CD14-positive monocyte (primary cell): ENCODE results near the gene RMI2. TPM values are rescaled to one million over a fixed set of nuclear protein-coding genes. Genes with fewer than 3 reads are reported as not detected.

ENCODE experiments used
- DNase-seq, 3 donors: peaks; one replicate each; pipeline ENCODE4 v3.0.0-alpha.2; 2011 to 2022
- H2AFZ ChIP-seq: 2 replicates; pipeline ENCODE4 v1.6.0; 2012; ENCODE audit warnings: mild to moderate bottlenecking, low read depth, low read length, inconsistent platforms; ENCODE audit not compliant: insufficient read depth, poor library complexity, severe bottlenecking
- H3K27ac ChIP-seq, 2 donors: 1 replicate in 1 of 2; 2 replicates in 1 of 2; pipeline ENCODE4 v1.5.1; 2012 to 2013; ENCODE audit warnings: low read length in 2 of 2, control low read depth in 1 of 2, inconsistent platforms in 1 of 2, low read depth in 1 of 2, mild to moderate bottlenecking in 1 of 2
- H3K27me3 ChIP-seq, 2 donors: one replicate each; pipeline versions ENCODE4 v1.6.0 to v1.6.1; 2011 to 2013; ENCODE audit warnings: low read length in 2 of 2; ENCODE audit not compliant: control insufficient read depth in 2 of 2, insufficient read depth in 2 of 2
- H3K36me3 ChIP-seq, 2 donors: replicated peaks in 1 of 2; 1 replicate in 1 of 2; 2 replicates in 1 of 2; pipeline versions ENCODE4 v1.5.1 to v1.6.1; 2012 to 2013; ENCODE audit warnings: low read length in 2 of 2, control low read depth in 1 of 2, inconsistent platforms in 1 of 2, mild to moderate bottlenecking in 1 of 2; ENCODE audit not compliant: insufficient read depth in 2 of 2, control insufficient read depth in 1 of 2
- H3K4me1 ChIP-seq, 2 donors: 1 replicate in 1 of 2; 2 replicates in 1 of 2; pipeline versions ENCODE4 v1.5.1 to v1.6.1; 2012 to 2013; ENCODE audit warnings: low read length in 2 of 2, control low read depth in 1 of 2, inconsistent platforms in 1 of 2, mild to moderate bottlenecking in 1 of 2, moderate library complexity in 1 of 2; ENCODE audit not compliant: insufficient read depth in 2 of 2, control insufficient read depth in 1 of 2
- H3K4me2 ChIP-seq: replicated peaks from 2 replicates; pipeline ENCODE3; 2012; ENCODE audit warnings: low read length, moderate library complexity, mild to moderate bottlenecking; ENCODE audit not compliant: poor library complexity, severe bottlenecking; ENCODE audit errors: extremely low read depth
- H3K4me3 ChIP-seq, 3 experiments: fragments of 200-600 bp in 1 of 3; sonication (generic) in 1 of 3; replicated peaks in 1 of 3; 1 replicate in 2 of 3; 2 replicates in 1 of 3; pipeline ENCODE4 v1.5.1; 2011 to 2013; ENCODE audit warnings: low read length in 3 of 3, mild to moderate bottlenecking in 3 of 3, control low read depth in 2 of 3, low read depth in 2 of 3, inconsistent platforms in 1 of 3, moderate library complexity in 1 of 3
- H3K79me2 ChIP-seq: 2 replicates; pipeline ENCODE4 v1.6.0; 2012; ENCODE audit warnings: mild to moderate bottlenecking, control low read depth, inconsistent platforms, low read length, moderate library complexity; ENCODE audit not compliant: insufficient read depth
- H3K9ac ChIP-seq: 2 replicates; pipeline ENCODE4 v1.6.0; 2017; ENCODE audit warnings: low read length, mild to moderate bottlenecking; ENCODE audit not compliant: insufficient read depth, poor library complexity, severe bottlenecking
- H3K9me3 ChIP-seq, 2 donors: replicated peaks in 1 of 2; 1 replicate in 1 of 2; 2 replicates in 1 of 2; pipeline versions ENCODE4 v1.5.1 to v1.6.1; 2012 to 2013; ENCODE audit warnings: low read length in 2 of 2, control low read depth in 1 of 2; ENCODE audit not compliant: control insufficient read depth in 1 of 2, insufficient read depth in 1 of 2
- H4K20me1 ChIP-seq: 2 replicates; pipeline ENCODE4 v1.6.0; 2012; ENCODE audit warnings: mild to moderate bottlenecking, low read length, control low read depth, moderate library complexity; ENCODE audit not compliant: insufficient read depth
- H3K27ac Mint-ChIP-seq, 7 donors: one replicate each; pipeline ENCODE4 v1.8.0; 2020; ENCODE audit warnings: mild to moderate bottlenecking in 7 of 7, mixed read lengths in 7 of 7, moderate library complexity in 6 of 7, inconsistent platforms in 2 of 7
- H3K27me3 Mint-ChIP-seq, 3 donors: one replicate each; pipeline ENCODE4 v1.8.0; 2021 to 2022; ENCODE audit warnings: low read depth in 3 of 3, mild to moderate bottlenecking in 3 of 3, mixed read lengths in 3 of 3, moderate library complexity in 3 of 3, inconsistent platforms in 1 of 3
- H3K36me3 Mint-ChIP-seq, 2 donors: one replicate each; pipeline ENCODE4 v1.8.0; 2020; ENCODE audit warnings: mixed read lengths in 2 of 2, inconsistent platforms in 1 of 2, mild to moderate bottlenecking in 1 of 2
- H3K4me1 Mint-ChIP-seq: one replicate; pipeline ENCODE4 v1.8.0; 2020; ENCODE audit warnings: mild to moderate bottlenecking, mixed read lengths
- H3K4me3 Mint-ChIP-seq, 2 donors: one replicate each; pipeline ENCODE4 v1.8.0; 2020; ENCODE audit warnings: mild to moderate bottlenecking in 2 of 2, mixed read lengths in 2 of 2, moderate library complexity in 1 of 2
- H3K9me3 Mint-ChIP-seq, 7 donors: one replicate each; pipeline ENCODE4 v1.8.0; 2020 to 2022; ENCODE audit warnings: mixed read lengths in 7 of 7, mild to moderate bottlenecking in 6 of 7, moderate library complexity in 6 of 7, inconsistent platforms in 2 of 7
- CTCF ChIP-seq: fragments of 200-600 bp; IDR thresholded peaks from one replicate; pipeline ENCODE4 v1.8.0; 2022; ENCODE audit warnings: antibody characterized with exemption, mild to moderate bottlenecking
- WGBS: methylation state at CpG from one replicate; pipeline ENCODE4 v1.1.5; 2013; ENCODE audit warnings: missing lambda C conversion rate; ENCODE audit not compliant: insufficient coverage; 5-methylcytosine and 5-hydroxymethylcytosine counted together
- intact Hi-C, 2 donors: fragments of 100-400 bp; cut with micrococcal nuclease; formaldehyde crosslinking; loops; one replicate each; pipeline versions ENCODE4 v1.15.0 to v1.15.1; 2023
- polyA plus RNA-seq, 3 donors: library from polyadenylated mRNA; depleted of rRNA in 1 of 3; unstranded in 2 of 3; stranded (reverse) in 1 of 3; fragments of 300-500 nt in 2 of 3; fragments of >200 nt in 1 of 3; fragmentation: Illumina TruSeq in 2 of 3; gene quantifications; 1 replicate in 2 of 3; 2 replicates in 1 of 3; pipeline ENCODE4 v1.2.3, GENCODE V29; 2012 to 2021

The RMI2 gene
- polyA plus RNA-seq, 3 donors, result 0.17 to 0.24 (median 0.23) TPM

- no peak for TF ChIP-seq CTCF
- Histone ChIP-seq H3K4me1 (peaks cover 42 to 50% of the 10 kb centered on the region in 2 donors), H3K27ac (no peak overlapping the region), H3K9me3 (no peaks in the 10 kb centered on the region), H2AFZ (no peak overlapping the region), H3K9ac (no peak overlapping the region), H3K4me2 (no peak overlapping the region), H4K20me1 (no peaks in the 10 kb centered on the region), H3K79me2 (no peaks in the 10 kb centered on the region), H3K4me3 (no peak overlapping the region), H3K27me3 (peaks cover 0 to 7% of the 10 kb centered on the region in 2 donors), H3K36me3 (no peaks in the 10 kb centered on the region)
- intact Hi-C loops, result loop anchor here in 1 of 2 donors (5.0 kb wide), 1 partner anchor 33 kb away; no protein-coding TSS in a partner anchor
- WGBS, result no CpG with 5 or more reads among the region's 3 CpGs
- peaks cover 30 to 61% (median 30%) of the 10 kb centered on the region in 3 donors for H3K27me3 Mint-ChIP-seq
- peaks cover 51% of the 10 kb centered on the region for H3K4me1 Mint-ChIP-seq
- H3K36me3 Mint-ChIP-seq, result peaks cover 5 to 13% of the 10 kb centered on the region in 2 donors
- DNase-seq, result no peak
- H3K27ac Mint-ChIP-seq, result no peak overlapping the region
- H3K9me3 Mint-ChIP-seq, result peaks cover 0 to 15% (median 3%) of the 10 kb centered on the region in 7 donors
- peak overlapping the region in 1 of 2 donors; percentile 35 for H3K4me3 Mint-ChIP-seq
Observed at GRCh38 chr16:11329891-11330290, 15.4 kb upstream of the RMI2 start.

- Histone ChIP-seq H3K27me3 (peaks cover 0 to 7% of the 10 kb centered on the region in 2 donors), H3K4me1 (peaks cover 35 to 43% of the 10 kb centered on the region in 2 donors), H3K27ac (no peak overlapping the region), H3K4me3 (no peak overlapping the region), H3K9me3 (no peaks in the 10 kb centered on the region), H3K9ac (no peak overlapping the region), H2AFZ (no peak overlapping the region), H3K36me3 (no peaks in the 10 kb centered on the region), H4K20me1 (no peaks in the 10 kb centered on the region), H3K79me2 (no peaks in the 10 kb centered on the region), H3K4me2 (no peak overlapping the region)
- peaks cover 43% of the 10 kb centered on the region for H3K4me1 Mint-ChIP-seq
- H3K27me3 Mint-ChIP-seq, result peaks cover 30 to 56% (median 30%) of the 10 kb centered on the region in 3 donors
- H3K4me3 Mint-ChIP-seq, result peak overlapping the region in 1 of 2 donors; percentile 30
- intact Hi-C loops, result loop anchor here in 1 of 2 donors (5.0 kb wide), 1 partner anchor 33 kb away; no protein-coding TSS in a partner anchor
- H3K27ac Mint-ChIP-seq, result no peak overlapping the region
- no peak for TF ChIP-seq CTCF
- peaks cover 5 to 7% of the 10 kb centered on the region in 2 donors for H3K36me3 Mint-ChIP-seq
- H3K9me3 Mint-ChIP-seq, result peaks cover 0 to 15% (median 3%) of the 10 kb centered on the region in 7 donors
- DNase-seq, result no peak
- WGBS, result 100% methylated on average over 1 of the region's 5 CpGs
Observed at GRCh38 chr16:11330526-11331237, 14.6 kb upstream of the RMI2 start.
